Islet of Langerhans (tissue), 1 donor: ENCODE measurements around the gene MYH8.

ENCODE experiments used
- FAIRE-seq: peaks from one replicate; lab custom pipeline; 2011; peaks lifted over from hg19 to GRCh38; lab: Jason Lieb, UNC

MYH8 gene

GRCh38 chr17:10380631-10381408, 40.9 kb downstream of the MYH8 start:
- FAIRE-seq = no peak

GRCh38 chr17:10372906-10373305, 48.8 kb downstream of the MYH8 start, which contains the start of gene MYH13:
Gene MYH13, minus strand, starts transcription at chr17:10373006. Its CDS starts 8,476 bp downstream, at chr17:10364530.
- FAIRE-seq = no peak

- FAIRE-seq = no peak
These were observed 51.6 kb downstream of the MYH8 start for GRCh38 chr17:10370016-10370608.

GRCh38 chr17:10369239-10369638, 52.5 kb downstream of the MYH8 start:
- FAIRE-seq = no peak

- FAIRE-seq = no peak
These were observed 53.2 kb downstream of the MYH8 start for GRCh38 chr17:10368561-10368960.

GRCh38 chr17:10360578-10360977, 61.2 kb downstream of the MYH8 start:
- no peak for FAIRE-seq

- FAIRE-seq = no peak
These were observed 64.0 kb downstream of the MYH8 start for GRCh38 chr17:10357768-10358167.

GRCh38 chr17:10354651-10355050, 67.1 kb downstream of the MYH8 start:
- FAIRE-seq = no peak

- FAIRE-seq = no peak
These were observed 68.9 kb downstream of the MYH8 start for GRCh38 chr17:10352893-10353292.

GRCh38 chr17:10349403-10349802, 72.3 kb downstream of the MYH8 start:
- no peak for FAIRE-seq

GRCh38 chr17:10344816-10345215, 76.9 kb downstream of the MYH8 start:
- no peak for FAIRE-seq
